UCSD-AML1 (cell line): Measurements from ENCODE around the gene SH2D5.
"Not testable (repeated sequence)": the region's sequence is repeated elsewhere in the genome, so short reads cannot be mapped to it uniquely, and the experiment has no call there.

Experiments used
- DNase-seq: peaks from one replicate; lab custom pipeline; 2025; ENCODE audit not compliant: unreplicated experiment; lab: John Stamatoyannopoulos, UW

The SH2D5 gene

DNA sequence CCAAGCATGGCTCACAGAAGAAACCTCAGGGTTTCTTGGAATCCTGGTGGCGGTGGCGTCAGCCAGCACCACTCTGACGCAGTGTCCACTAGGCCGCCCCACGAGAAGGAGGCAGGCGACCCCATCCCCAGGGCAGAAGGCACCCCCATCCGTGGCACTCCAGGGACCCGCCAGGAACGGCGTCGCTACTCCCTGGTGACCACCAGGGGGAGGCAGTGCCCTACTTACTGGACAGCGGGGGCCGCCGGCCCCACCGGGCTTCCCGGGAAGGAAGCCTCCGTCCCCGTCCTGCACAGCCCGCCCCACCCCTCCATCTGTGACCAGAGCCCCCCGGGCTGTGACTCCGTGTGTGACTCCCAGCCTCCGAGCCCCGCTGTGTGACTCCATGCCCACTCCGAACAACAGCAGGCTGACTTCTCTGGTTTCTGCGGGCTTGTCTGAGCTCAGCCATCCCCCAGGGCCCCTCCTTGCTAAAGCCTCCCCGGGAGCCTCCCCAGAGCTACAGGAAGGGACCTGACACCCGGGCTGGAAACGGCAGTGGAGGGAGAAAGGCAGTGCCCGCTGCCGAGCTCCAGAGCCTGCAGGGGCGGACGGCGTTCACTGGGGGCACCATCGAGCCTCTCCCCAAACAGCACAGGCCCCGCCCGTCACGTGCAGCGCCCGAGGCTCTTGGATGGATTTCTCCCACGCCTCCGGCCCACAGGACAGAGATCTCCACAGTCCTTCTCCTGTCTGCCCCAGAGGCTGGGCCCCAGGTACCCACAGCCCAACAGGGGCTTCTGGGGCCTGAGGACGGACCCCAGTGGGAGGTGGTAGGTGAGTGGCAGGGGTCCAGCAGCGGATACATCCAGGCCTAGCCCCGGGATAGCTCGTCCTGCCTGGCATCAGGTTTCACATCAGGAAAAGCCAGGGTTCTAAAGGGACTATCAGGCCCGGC is 35.8 kb downstream of the SH2D5 start:
- DNase-seq, result peak; percentile 87

DNA sequence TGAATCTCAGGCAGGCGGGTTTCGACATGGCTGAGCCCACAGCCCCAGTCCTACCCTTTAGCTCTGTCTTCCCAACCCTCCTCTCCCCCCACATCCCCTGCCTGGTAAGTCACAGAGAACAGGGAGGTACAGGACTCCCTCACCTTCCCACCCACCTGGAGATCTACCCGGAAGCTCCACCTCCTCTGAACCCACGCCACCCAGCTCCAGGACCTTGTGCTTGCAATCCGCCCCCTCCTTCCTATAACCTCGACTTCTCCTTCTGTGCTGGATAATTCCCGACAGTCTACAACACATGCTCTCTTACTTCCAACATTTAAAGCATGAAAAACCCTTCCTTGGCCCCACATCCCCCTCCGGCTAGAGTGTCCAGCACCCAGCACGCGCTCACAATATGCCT is 37.0 kb downstream of the SH2D5 start:
- DNase-seq, result no peak

DNA sequence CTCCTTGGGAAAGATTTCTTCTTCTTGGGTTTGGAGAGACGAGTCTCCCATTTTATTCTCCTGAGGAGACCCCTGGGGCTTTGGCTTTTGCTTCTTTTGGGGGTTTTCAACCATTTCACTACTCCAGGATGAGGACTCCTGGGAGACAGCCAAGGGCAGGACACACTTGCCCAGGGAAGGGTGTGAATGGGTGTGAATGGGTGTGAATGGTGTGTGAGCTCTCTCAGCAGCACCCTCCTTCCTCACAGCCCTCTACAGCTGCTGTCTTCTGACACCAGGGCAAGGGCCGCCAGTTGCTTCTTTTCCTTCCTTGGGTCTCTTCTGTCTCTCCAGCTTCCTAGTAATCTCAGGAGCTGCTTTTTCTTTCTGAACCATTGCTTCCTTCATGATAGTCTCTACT is 38.9 kb downstream of the SH2D5 start:
- no peak for DNase-seq

DNA sequence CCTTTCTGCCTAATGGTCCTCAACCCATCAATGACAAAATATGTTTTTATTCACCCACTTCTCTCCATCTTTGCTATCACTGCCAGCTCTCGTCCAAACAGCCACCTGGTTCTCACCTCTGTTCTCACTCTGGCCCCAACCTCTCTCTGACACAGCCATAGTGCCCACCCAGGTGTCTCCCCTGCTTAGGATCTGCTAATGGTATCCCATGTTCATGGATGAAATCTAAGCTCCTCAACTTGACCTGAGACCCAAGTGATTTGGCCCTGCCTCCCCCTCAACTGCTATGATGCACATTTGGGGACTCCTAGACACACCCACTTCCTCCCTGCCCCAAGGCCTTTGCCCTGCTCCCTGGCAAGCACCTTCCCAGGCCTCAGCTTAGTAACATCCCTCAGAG is 40.6 kb downstream of the SH2D5 start:
- DNase-seq, result no peak

DNA sequence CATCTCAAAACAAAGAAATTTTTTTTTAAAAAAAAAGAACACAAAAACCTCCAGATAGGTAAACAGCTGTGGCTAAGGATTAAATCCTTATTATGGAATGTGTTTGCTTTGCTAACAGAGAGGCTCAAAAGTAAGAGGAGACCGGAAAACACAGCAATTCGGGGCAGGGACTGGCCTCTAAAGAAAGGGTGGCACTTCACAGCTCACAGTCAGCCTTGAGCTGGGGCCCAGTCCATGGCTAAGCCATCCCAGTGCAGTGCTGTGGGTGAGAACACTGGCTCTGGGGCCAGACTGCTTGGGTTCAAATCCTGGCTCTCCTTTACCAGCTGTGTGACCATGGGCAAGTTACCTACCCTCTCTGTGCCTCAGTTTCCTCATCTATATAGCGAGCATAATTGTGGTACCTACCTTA is 42.9 kb downstream of the SH2D5 start:
- DNase-seq, result no peak

DNA sequence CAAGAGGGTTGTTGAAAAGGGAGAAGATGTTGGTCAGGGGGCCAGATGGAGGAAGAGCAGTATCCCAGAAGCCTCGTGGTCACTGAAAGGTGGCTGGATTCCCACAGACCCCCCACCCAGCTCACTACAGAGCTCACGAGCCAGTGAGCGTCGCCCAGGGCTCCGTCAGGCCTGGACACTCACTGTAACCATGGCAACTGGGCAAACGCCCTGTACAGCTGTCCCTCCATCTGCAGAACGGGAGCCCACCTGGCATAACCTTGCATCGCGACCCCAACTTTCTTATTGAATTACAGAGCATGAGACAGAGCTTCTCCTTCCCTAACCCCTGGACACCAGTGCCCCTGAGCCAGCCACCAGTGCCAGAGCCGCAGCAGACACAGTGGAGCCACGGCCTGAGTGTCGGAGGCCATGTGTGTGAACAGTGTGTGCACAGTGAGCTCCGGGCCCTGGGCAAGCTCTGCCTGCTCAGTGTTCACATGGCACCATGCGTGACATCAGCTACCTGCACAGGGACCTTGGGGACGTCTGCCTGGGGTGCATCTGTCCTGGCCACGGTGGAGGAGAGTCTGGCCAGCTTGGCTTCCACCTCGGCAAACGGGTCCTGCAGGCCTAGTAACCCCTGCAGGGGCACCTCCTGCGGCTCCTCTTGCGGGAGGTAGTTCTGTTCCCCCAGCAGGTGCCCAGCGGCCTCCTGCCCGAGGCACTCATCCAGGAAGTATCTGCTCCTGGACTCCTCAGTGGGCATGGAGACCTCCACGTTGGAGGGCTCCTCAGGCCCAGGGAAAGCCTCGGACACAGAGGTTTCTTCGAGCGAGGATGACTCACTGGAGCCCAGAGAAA is 45.4 kb downstream of the SH2D5 start:
- no peak for DNase-seq

DNA sequence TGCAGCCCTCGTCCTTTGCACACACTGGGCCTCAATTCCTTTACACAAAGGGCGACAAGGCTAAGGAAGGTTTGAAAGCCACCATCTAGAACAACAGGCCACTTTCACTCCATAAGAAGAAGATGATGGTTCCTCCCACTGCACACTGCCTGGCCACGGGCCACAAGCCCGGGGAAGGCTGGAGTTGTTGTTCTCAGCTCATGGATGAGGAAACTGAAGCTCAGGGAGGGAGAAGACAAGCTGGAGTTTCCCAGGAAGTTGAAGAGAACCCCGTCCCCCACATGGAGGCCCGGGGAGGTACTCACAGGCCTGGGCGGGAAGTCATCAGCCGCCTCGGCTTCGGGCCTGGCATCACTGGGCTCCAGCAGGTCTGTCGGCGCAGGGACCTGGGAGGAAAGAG is 46.8 kb downstream of the SH2D5 start:
- no peak for DNase-seq

DNA sequence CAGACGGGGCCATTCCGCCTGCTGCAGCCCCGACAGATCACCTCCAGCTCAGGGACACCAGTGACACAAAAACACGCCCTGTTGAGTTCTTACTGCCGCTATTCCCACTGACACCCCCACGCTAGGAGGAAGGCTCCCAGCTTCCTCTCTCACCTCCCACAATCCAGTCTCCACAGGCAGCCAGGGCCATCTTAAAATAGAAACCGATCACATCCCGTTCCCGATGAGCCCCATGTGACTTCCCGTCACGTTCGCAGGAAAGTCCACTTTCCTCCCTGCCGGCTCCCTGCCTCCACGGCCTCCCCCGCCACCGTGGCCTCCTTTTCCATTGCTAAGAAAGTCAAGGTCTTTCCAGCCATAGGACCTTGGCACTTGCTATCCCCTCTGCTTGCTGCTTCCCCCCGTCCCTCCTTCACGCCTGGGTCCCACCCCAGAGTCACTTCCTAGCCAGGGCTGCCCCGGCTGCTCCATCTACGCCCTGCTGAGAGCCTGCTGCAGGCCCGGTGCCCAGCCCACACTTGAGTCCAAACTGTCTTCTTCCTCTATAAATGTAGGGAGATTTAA is 47.3 kb downstream of the SH2D5 start:
- peak; percentile 55 for DNase-seq

DNA sequence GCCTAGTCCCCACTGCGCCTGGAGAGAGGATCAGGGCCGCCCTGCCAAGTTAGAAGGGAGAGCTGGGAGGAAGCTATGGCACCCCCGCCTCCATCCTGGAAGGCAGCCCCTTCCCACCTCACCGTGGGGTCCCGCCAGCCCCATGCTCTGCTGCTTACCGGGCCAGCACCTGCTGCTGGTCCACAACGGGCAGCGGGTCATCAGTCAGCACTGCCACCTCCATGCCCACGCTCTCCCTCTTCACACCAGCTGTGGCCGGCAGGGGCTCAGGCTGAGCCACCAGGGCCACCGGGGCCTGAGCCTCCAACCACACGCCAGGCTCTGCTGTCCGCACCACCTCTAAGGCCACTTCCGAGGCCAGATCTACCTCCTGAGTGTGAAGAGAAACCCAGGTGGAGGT is 47.9 kb downstream of the SH2D5 start:
- no peak for DNase-seq

DNA sequence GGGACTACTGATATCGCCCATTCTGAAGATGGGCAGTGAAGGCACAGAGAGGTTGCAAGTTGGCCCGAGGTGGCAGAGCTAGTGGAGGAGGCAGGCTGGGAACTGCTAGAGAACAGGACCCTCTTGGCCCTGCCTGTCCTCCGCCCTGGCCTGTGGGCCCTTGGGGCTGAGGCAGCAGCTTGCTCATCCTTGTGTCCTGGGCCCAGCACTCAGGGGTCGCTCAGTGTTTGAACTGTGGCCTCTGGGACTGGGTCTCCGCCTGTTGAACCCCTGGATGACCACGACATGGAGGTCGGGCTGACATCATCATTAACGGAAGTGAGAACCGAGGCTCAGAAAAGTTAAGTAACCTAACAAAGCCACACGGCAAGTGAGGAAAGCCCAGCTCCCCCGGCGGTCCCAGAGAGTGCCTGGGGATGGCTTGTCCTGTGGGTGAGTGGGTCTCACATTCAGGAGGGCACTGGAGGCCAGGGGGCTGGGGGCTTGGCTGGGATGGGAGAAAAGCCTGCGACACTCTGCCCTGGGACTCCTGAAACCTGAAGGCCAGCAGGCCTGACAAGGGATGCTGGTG is 48.4 kb downstream of the SH2D5 start:
- no peak for DNase-seq

DNA sequence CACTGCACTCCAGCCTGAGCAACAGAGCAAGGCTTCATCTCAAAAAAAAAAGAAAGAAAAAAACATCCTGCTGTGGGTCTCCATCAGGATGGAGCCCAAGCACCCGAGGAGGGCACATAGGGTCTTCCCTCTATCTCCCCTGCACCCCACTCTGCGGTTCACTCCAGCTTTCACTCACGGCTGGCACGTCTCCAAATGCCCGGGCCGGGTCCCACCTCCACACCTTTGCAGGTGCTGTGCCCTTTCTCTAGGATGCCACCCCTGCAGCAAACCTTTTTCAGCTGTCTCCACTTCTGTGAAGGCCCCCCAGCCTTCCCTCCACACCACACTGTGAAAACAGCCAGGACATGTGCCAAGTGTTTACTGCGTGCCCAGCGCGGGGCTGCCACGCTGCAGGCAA is 48.9 kb downstream of the SH2D5 start:
- DNase-seq, result no peak

DNA sequence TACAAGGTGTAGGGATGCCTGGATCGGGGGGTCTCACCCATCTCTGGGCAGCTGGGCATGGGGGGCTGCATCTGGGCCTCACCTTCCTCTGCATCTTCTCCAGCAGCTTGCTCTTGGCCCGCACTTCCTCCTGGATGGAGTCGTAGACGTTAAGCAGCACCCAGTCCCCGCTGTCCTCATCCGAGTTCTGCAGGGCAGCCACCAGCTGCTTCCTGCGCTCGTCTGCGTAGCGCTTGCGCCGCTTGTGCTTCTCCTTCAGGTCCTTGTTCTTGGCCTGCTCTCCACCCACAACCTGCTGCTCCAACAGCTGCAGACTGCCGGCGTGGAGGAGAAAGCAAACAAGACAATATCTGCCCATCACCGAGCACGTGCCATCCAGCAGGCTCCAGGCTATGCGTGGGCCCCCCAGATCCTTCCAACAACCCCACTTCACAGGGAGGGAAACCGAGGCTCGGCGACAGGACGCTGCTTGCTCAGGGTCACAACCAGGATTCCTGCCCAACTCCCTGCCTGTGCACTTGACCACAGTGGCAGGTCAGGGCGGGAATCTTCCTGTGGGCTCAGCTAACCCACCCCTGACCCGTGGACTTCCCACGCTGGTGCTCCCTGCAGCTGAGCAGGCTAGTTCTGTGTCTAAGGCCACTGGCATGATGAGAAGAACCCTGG is 49.8 kb downstream of the SH2D5 start:
- peak; percentile 75 for DNase-seq

DNA sequence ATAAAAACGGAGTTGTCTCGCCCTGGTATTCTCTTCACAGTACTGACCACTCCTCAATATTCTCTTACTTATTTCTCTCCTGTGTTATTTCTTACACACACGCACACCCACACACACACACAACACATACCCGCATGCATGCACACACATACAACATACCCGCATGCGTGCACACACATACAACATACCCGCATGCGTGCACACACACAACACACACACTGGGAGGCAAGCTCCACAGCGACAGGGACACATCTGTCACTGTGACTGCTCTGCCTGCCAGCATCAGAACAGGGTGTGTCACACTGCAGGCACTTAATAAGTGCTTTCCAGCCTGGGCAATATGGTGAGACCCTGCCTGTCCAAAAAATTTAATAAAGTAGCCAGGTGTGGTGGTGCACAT is 50.5 kb downstream of the SH2D5 start:
- no peak for DNase-seq

DNA sequence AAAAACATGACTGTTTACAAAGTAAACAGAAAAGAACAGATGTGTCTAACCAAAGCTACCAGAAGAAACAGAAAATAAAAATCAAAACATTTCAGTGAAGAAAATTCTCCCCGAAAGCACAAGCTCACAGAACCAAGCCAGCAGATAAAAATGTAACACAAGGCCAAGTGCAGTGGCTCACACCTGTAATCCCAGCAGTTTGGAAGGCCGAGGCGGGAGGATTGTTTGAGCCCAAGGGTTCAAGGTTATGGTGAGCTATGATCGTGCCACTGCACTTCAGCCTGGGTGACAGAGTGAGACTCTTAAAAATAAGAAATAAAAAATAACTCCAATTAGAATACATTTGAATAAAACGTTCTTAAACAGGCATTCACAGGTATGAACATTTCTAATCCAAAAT is 52.2 kb downstream of the SH2D5 start:
- no peak for DNase-seq

DNA sequence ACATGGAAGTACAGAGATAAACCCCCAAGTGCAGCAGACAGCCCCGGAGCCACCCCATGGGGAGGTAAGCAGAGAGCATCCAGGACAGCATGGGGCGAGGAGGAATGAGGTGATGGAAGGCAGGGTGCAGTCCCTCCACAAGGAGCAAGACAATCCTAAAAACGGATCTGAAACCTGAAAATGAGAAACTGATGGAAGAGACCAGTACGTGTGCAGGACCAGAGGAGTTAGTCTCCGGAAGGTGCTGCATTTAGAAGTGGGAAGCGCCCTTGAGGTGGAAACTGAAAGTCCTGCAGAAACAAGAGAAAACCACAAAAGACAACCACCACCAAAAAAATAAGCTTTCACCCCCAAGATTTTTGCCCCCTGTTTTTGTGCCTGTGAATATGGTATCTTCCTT is 53.9 kb downstream of the SH2D5 start:
- no peak for DNase-seq

DNA sequence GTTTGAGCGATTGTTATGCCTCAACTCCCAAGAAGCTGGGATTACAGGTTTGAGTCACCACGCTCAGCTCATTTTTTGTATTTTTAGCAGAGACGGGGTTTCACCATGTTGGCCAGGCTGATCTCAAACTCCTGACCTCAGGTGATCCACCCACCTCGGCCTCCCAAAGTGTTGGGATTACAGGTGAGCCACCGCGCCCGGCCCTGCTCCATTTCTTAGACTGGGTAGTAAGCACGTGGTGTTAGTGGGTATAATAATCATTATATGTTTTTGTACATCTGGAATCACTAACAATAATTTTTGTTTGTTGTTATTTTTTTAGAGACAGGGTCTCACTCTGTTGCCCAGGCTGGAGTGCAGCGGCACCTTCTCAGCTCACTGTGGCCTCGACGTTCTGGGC is 58.9 kb downstream of the SH2D5 start:
- not testable (repeated sequence) for DNase-seq

DNA sequence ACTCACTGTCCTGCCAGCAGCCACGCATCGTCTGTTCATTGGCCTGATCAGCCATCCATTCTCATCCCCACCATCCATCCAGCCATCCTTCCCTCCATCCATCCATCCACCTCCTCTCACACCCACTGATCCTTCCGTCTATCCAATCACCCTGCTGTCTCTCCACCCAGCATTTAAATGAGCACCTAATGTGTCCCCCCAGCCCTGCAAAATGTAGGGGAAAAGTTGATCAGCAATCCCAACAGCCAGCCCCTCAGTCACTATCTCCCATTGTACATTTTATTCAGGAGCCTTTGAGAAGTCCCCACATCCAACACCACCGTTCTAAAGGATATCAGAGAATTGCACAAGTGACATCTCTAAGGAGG is 60.3 kb downstream of the SH2D5 start:
- no peak for DNase-seq

DNA sequence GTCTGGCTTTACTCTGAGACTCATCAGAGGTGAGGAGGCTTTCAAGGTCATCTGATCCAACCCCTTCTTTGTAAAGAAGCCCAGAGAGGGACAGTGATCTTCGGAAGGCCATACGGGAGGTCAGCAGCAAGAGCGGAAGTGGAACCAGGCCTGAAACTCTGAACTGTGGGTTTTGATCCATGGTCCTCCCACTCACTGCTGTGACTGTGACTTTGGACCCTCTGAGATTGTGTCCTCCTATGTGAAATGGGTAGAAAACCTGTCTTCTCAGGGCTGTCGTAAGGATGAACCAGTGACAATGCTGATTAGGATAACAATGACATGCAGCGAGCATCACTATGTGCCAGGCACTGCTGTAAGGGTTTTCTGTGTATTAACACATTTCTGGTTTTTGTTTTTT is 61.6 kb downstream of the SH2D5 start:
- DNase-seq, result no peak
